ENCODE results near the gene TMEM80. TPM values are rescaled to one million over a fixed set of nuclear protein-coding genes. Genes with fewer than 3 reads are reported as not detected.

Gene TMEM80
- total RNA-seq, 2 donors from 2014 or later, result 66.0 to 70.9 TPM

DNA sequence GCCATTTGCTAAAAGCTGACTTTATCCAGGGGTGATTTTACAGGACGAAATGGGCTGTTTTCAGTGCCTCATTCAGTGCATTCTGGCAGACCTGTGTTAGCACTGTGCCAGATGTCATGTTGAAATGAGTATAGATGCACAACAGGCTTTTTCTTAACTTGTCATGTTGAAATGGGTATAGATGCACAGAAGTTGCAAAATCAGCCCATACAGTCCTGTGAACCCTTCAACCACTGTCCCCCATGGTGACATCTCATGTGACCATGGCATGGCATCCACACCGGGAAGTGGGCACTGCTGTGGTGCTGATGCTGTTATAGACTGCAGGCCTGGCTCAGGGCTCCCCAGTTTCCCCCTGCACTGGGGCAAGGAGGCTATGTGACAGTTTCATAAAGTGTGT is 54.1 kb downstream of the TMEM80 start:
- no peak for DNase-seq (ENCODE audit: low spot score)
- intact Hi-C loops (cut with DNase I), result no loop called here
- no peak overlapping the region for H3K4me3 ChIP-seq
- 46% methylated on average over 2 of the region's 2 CpGs for WGBS
- H3K27me3 ChIP-seq (replicated peaks; ENCODE audit: insufficient read depth), result no peaks in the 10 kb centered on the region
- no peaks in the 10 kb centered on the region for H3K4me1 ChIP-seq (replicated peaks)
- TF ChIP-seq, protein P1, sequence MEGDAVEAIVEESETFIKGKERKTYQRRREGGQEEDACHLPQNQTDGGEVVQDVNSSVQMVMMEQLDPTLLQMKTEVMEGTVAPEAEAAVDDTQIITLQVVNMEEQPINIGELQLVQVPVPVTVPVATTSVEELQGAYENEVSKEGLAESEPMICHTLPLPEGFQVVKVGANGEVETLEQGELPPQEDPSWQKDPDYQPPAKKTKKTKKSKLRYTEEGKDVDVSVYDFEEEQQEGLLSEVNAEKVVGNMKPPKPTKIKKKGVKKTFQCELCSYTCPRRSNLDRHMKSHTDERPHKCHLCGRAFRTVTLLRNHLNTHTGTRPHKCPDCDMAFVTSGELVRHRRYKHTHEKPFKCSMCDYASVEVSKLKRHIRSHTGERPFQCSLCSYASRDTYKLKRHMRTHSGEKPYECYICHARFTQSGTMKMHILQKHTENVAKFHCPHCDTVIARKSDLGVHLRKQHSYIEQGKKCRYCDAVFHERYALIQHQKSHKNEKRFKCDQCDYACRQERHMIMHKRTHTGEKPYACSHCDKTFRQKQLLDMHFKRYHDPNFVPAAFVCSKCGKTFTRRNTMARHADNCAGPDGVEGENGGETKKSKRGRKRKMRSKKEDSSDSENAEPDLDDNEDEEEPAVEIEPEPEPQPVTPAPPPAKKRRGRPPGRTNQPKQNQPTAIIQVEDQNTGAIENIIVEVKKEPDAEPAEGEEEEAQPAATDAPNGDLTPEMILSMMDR (IDR thresholded peaks at IDR 0.05), result no peak
- TF ChIP-seq POLR2A (IDR thresholded peaks at IDR 0.05), result no peak
- TF ChIP-seq POLR2AphosphoS5 (IDR thresholded peaks at IDR 0.05), result no peak
- H3K9me3 ChIP-seq, result no peaks in the 10 kb centered on the region
- H3K36me3 ChIP-seq, result no peaks in the 10 kb centered on the region
- H3K27ac ChIP-seq, result no peak overlapping the region

Other genes with a start within 250 kb of the TMEM80 start
- gene PTDSS2, start 245.5 kb upstream of the TMEM80 start, total RNA-seq, result 10 to 100 TPM; 46.3 to 50.3 TPM
- 100 to 1,000 TPM; 221 to 272 TPM for gene RNH1, start 188.6 kb upstream of the TMEM80 start, total RNA-seq
- 10 to 100 TPM; 47.0 to 62.8 TPM for gene HRAS, start 160.2 kb upstream of the TMEM80 start, total RNA-seq
- gene LRRC56, start 158.3 kb upstream of the TMEM80 start, total RNA-seq, result 1 to 10 TPM; 1.9 to 9.1 TPM
- gene LMNTD2, start 135.1 kb upstream of the TMEM80 start, total RNA-seq, result 10 to 100 TPM in 1 of 2 donors, 1 to 10 TPM in 1; 8.7 to 19.2 TPM
- 100 to 1,000 TPM in 1 of 2 donors, 10 to 100 TPM in 1; 49.4 to 107 TPM for gene RASSF7, start 134.8 kb upstream of the TMEM80 start, total RNA-seq
- gene PHRF1, start 119.3 kb upstream of the TMEM80 start, total RNA-seq, result 10 to 100 TPM; 20.8 to 55.2 TPM
- gene IRF7, start 79.9 kb upstream of the TMEM80 start, total RNA-seq, result 10 to 100 TPM; 34.7 to 39.8 TPM
- gene CDHR5, start 70.9 kb upstream of the TMEM80 start, total RNA-seq, result under 1 TPM in 1 of 2 donors, not detected in 1; 0.34 TPM
- gene SCT, start 68.6 kb upstream of the TMEM80 start, total RNA-seq, result not detected
- under 1 TPM; 0.68 TPM for gene DRD4, start 58.5 kb upstream of the TMEM80 start, total RNA-seq
- gene DEAF1, start 594 bp upstream of the TMEM80 start, total RNA-seq, result 100 to 1,000 TPM in 1 of 2 donors, 10 to 100 TPM in 1; 53.5 to 102 TPM
- gene EPS8L2, start 10.4 kb downstream of the TMEM80 start, total RNA-seq, result 100 to 1,000 TPM in 1 of 2 donors, 10 to 100 TPM in 1; 92.1 to 114 TPM
- 100 to 1,000 TPM; 124 to 285 TPM for gene TALDO1, start 51.6 kb downstream of the TMEM80 start, total RNA-seq
- gene GATD1, start 81.7 kb downstream of the TMEM80 start, total RNA-seq, result 10 to 100 TPM; 29.9 to 72.3 TPM
- 1 to 10 TPM in 1 of 2 donors, under 1 TPM in 1; 0.18 to 1.6 TPM for gene CEND1, start 94.3 kb downstream of the TMEM80 start, total RNA-seq
- gene SLC25A22, start 102.5 kb downstream of the TMEM80 start, total RNA-seq, result 10 to 100 TPM; 21.2 to 43.2 TPM
- gene PIDD1, start 109.4 kb downstream of the TMEM80 start, total RNA-seq, result 10 to 100 TPM; 15.3 to 60.5 TPM
- gene RPLP2, start 114.2 kb downstream of the TMEM80 start, total RNA-seq, result 100 to 1,000 TPM; 431 to 906 TPM
- gene PNPLA2, start 123.1 kb downstream of the TMEM80 start, total RNA-seq, result 100 to 1,000 TPM in 1 of 2 donors, 10 to 100 TPM in 1; 61.8 to 115 TPM
- gene CRACR2B, start 132.1 kb downstream of the TMEM80 start, total RNA-seq, result 10 to 100 TPM; 23.2 to 83.0 TPM
- 100 to 1,000 TPM; 313 to 362 TPM for gene CD151, start 137.1 kb downstream of the TMEM80 start, total RNA-seq
- 10 to 100 TPM; 64.5 to 91.1 TPM for gene POLR2L, start 146.7 kb downstream of the TMEM80 start, total RNA-seq
- gene TSPAN4, start 147.0 kb downstream of the TMEM80 start, total RNA-seq, result 10 to 100 TPM; 48.8 to 94.9 TPM
- gene CHID1, start 215.0 kb downstream of the TMEM80 start, total RNA-seq, result 100 to 1,000 TPM; 107 to 145 TPM
- gene AP2A2, start 230.1 kb downstream of the TMEM80 start, total RNA-seq, result 10 to 100 TPM; 35.1 to 70.2 TPM